GM19438 (cell line): Measurements from ENCODE around the gene TBC1D10A.
A peak's percentile ranks its signal among the peaks of the same experiment; 100 is the strongest.
"Not testable (repeated sequence)": the region's sequence is repeated elsewhere in the genome, so short reads cannot be mapped to it uniquely, and the experiment has no call there.

Experiments
- ATAC-seq: cut with Tn5 transposase; IDR thresholded peaks from one replicate; pipeline ENCODE4 v1.9.1; 2021; ENCODE audit warnings: low read depth; ENCODE audit not compliant: unreplicated experiment

Gene TBC1D10A

DNA sequence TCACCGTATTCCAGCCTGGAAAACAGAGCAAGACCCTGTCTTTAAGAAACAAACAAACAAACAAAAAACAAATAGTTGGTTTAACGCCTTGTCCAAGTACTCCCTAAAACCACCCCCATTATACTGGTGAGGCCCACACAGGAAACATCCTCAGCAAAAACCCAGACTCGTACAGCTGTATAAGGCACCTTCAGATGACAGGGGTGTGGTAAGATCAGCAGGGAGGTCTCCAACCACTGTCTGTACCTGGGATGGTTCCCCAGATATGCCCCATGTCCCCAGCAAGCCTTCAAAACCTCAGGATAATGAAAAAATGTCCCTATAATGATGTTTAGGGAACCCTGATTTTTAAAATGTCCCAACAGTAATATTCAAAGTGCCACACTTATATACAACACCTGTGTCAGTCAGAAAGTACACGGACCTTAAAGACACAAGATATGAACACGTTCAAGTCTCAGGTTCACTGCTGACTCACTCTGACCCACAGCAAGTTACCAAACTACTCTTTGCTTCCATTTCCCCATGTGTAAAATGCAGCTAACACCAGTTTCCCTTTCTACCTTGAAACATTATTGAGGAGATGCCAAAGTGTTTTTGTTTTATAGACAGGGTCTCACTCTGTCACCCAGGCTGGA is 20.6 kb upstream of the TBC1D10A start:
- no peak for ATAC-seq

GRCh38 chr22:30344447-30345200 is 17.9 kb upstream of the TBC1D10A start:
- ATAC-seq = no peak

GRCh38 chr22:30340911-30341685 is 14.4 kb upstream of the TBC1D10A start:
- ATAC-seq = no peak

GRCh38 chr22:30338802-30339201 is 12.1 kb upstream of the TBC1D10A start:
- no peak for ATAC-seq

DNA sequence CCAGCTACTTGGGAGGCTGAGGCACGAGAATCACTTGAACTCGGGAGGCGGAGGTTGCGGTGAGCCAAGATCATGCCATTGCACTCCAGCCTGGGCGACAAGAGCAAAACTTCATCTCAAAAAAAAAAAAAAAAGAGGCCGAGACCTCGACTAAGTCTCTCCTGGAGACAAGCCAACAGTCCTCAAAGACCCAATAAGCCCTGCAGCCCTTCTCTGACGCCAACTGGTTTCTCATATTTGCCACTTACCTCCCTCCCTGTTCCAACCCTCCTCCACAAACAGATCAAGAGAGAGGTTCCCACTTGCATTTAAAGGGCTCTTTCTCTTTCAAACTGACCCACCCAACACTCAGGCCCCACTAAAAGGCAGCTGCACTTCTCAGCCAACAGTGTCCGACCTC is 11.6 kb upstream of the TBC1D10A start:
- not testable (repeated sequence) for ATAC-seq

DNA sequence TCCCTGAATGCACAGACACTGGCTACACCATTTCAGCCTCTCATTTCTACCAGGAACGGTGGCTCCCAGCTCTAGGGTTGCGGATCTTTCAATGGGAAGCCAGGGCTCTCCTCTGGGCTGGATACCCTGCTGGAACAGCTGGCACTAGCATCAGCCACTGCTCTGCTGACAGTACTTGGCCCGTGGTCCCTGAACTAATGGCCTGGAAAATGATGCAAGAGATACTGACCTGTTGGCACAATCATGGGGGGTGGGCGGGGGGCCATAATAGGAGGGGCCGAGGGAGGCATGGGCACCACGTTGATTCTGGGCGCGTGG is 10.7 kb upstream of the TBC1D10A start:
- no peak for ATAC-seq

- ATAC-seq = no peak
Observed at GRCh38 chr22:30336752-30337460, 10.2 kb upstream of the TBC1D10A start.

GRCh38 chr22:30335236-30335635 is 8.5 kb upstream of the TBC1D10A start:
- ATAC-seq = no peak

DNA sequence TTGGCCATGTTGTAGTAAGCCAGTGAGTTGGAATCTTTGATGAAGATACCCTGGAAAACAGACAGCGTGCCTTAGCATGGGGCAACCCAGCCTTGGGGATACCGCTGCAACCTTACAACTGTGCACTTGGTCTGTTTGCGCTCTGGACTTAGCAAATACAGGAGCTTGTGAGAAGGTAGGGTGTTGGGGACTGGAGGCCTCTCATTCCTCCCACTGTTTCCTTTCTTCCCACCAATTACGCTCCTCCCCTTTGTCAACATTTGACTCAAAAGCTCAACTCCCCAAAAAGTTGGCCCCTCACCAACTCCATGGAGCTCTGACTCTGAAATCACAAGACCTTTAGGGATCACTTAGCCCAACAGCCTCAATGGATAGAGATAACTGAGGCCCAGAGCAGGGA is 7.9 kb upstream of the TBC1D10A start:
- no peak for ATAC-seq

GRCh38 chr22:30333707-30334087 is 7.0 kb upstream of the TBC1D10A start:
- no peak for ATAC-seq

DNA sequence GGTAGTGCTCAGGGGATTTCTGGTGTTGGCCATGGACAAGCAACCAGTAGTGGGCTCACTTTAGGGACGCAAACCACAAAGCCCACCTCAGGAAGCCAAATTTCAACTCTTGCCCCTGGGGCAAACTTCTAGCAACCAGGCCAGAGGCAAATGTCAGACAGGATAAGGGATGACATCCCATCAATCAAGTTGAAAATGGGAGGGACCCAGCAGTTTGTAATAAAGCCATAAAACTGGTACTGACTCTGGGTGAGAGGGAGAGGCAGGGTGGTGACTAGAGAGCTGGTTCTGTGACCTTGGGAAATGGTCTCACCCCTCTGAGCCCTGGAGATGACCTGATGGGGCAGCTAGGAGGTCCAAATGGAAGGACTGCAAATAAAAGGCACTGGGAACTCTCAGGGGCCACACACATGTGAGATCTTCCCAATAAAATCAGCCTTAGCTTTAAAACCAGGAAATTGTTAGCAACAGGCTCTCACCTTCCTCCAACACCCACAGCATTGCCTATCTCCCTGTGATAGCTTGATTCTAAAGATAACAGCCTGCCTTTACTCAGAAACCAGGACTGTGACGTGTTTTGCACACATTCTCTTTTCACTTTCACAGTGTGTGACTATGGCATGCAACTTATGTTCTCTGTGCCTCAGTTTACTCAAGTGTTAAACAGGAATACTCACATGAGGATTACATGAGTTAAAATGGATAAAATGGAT is 6.4 kb upstream of the TBC1D10A start:
- ATAC-seq = no peak

DNA sequence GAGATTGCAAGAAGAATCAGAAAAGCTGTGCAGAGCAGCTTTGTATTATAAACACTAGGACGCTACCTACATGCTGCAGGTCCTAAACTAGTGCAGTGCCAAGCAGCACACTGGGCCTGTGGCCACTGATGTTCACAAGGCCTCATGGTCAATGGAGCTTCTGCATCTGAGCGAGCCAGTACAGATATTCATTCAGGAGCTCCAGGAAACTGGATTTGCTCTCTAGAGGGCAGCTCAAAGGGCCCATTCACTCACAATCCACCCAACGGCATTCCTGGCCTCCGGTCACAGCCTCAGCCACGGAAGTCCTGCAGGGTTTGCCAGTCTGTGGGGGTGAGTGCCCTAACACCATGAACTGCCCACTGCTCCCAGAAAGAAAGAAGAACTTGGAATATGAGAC is 5.8 kb upstream of the TBC1D10A start:
- ATAC-seq = no peak

DNA sequence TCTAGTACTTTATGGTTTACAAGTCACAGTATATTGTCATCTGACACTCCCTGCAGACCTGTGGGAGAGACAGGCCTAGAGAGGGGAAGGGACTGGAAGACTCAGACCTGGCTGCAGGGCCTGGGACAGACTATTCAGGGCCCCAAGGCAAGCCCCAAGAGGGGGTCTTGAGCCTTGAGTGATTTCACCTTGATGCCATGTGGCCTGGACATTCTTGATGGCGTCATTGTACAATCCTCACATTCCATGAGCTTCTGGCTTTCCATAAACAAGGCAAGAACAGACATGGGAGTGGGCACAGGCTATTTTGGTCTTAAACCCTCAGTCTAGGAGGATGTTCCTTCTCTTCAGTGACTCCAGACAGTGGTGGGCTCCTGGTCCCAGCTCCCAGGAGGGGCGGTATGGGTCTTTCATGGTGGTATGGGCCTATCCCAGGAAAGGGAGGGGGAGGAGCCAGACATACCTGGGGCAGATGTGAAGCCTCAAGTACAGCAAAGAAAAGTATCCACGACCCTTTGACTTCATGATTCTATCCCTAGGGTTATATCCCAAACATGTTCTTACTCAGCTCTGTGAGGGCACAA is 1.8 kb upstream of the TBC1D10A start:
- no peak for ATAC-seq

- ATAC-seq = no peak
Observed at GRCh38 chr22:30327864-30328345, 1.2 kb upstream of the TBC1D10A start.

GRCh38 chr22:30326255-30326705 is 461 bp downstream of the TBC1D10A start:
- peak; percentile 31 for ATAC-seq

- ATAC-seq = no peak
Observed at GRCh38 chr22:30325724-30326254, 952 bp downstream of the TBC1D10A start.

DNA sequence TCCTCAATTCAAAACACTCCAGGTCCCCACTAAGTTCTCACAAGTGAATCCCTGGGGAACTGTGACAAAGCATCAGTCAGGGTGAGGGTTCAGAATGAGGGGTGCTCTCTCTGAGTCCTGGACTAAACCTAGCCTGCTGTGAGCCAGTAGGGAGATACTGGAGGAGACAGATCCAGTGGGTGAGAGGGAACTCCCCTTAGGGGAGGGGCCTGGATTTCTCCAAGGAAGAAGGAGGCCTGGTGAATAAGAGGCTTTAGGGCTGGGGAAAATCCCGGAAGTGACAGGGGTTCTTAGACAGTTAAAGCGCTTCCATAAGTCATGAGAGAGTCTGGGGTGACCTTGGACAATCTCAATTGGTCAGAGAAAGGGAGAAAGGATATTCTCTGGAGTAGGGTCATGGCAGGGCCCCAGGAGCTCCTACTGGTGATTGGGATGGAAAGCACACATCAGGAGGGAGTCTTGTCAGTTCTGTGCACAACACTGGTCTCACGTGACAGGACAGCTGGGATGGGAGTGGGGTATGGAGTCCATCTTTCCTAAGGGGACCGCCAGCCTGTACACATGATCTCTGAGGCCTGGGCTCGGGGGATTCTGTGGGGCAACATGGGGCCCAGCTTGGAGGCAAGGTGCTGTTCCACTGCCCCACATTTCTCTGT is 1.5 kb downstream of the TBC1D10A start:
- ATAC-seq = no peak

- no peak for ATAC-seq
Observed at GRCh38 chr22:30324014-30324730, 2.6 kb downstream of the TBC1D10A start.
